ENCODE measurements around the gene GUCY2C.

Gene GUCY2C

DNA sequence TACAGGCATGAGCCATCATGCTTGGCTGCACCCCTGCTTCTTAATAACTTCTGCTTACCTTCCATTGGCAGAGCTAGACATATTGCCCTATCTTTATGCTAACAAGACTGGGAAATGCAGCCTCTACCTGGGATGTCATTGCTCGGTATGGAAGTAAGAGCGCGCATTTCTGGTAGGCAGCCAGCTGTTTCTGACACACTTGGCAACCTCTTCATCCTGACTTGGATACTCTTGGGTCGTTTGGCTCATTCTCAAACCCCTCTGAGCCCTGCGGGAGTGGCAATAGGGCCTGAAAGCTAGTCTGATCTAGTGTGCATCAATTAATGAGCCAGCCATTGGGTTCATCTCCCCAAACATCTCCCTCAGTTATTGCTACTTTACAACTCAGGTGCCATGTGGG, 123.3 kb downstream of the GUCY2C start:
- no peak for ATAC-seq (ENCODE audit: insufficient read depth, low read depth)

DNA sequence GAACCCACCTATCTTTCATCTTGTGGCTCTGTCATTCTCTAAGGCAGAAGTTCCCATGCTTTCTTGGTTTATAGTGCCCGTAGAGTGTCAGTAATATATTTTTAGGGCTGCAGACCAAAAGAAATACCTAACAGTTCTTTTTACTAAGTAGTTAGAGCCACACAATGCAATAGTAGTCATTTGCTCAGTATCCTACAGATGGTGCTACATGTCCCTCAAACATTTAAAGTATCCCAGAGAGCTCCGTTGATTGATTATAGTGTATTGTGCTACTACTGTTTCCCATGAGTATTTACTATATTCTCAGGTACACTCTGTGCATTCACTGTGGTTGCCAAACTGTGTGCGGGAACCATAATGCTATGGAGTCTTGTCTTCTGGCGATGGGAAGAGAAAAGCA, 124.0 kb downstream of the GUCY2C start:
- ATAC-seq (ENCODE audit: insufficient read depth, low read depth) (no peak), DNase-seq (no peak)
- Histone ChIP-seq H3K79me2 (ENCODE audit: insufficient read depth, low read length) (no peaks in the 10 kb centered on the region), H3K4me3 (ENCODE audit: low read depth in 1 of 2, low read length in 2 of 2) (no peak overlapping the region), H3K9me3 (ENCODE audit: insufficient read depth, low read length, severe bottlenecking) (no peaks in the 10 kb centered on the region), H3K9ac (ENCODE audit: low read depth, low read length) (no peak overlapping the region), H3K36me3 (ENCODE audit: insufficient read depth, low read length) (no peaks in the 10 kb centered on the region), H3K4me2 (ENCODE audit: insufficient read depth, low read length) (no peak overlapping the region), H2AFZ (ENCODE audit: low read depth, low read length) (no peak overlapping the region), H3K4me1 (ENCODE audit: insufficient read depth, low read length) (no peaks in the 10 kb centered on the region), H3K27me3 (ENCODE audit: insufficient read depth, low read length, poor library complexity) (no peaks in the 10 kb centered on the region), H4K20me1 (ENCODE audit: insufficient read depth, low read length) (no peaks in the 10 kb centered on the region), H3K27ac (ENCODE audit: low read length) (no peak overlapping the region)
- no peak for TF ChIP-seq EZH2 (IDR thresholded peaks at IDR 0.05; ENCODE audit: borderline replicate concordance, low read depth, low read length, severe bottlenecking)
- TF ChIP-seq, protein P1, sequence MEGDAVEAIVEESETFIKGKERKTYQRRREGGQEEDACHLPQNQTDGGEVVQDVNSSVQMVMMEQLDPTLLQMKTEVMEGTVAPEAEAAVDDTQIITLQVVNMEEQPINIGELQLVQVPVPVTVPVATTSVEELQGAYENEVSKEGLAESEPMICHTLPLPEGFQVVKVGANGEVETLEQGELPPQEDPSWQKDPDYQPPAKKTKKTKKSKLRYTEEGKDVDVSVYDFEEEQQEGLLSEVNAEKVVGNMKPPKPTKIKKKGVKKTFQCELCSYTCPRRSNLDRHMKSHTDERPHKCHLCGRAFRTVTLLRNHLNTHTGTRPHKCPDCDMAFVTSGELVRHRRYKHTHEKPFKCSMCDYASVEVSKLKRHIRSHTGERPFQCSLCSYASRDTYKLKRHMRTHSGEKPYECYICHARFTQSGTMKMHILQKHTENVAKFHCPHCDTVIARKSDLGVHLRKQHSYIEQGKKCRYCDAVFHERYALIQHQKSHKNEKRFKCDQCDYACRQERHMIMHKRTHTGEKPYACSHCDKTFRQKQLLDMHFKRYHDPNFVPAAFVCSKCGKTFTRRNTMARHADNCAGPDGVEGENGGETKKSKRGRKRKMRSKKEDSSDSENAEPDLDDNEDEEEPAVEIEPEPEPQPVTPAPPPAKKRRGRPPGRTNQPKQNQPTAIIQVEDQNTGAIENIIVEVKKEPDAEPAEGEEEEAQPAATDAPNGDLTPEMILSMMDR (IDR thresholded peaks at IDR 0.05; ENCODE audit: borderline replicate concordance, extremely low read depth, low read length, poor library complexity, severe bottlenecking), result no peak

More for the DNA sequence above, 123.3 kb downstream of the GUCY2C start:
- Histone ChIP-seq H2AFZ (ENCODE audit: low read depth, low read length) (no peak overlapping the region), H4K20me1 (ENCODE audit: insufficient read depth, low read length) (no peaks in the 10 kb centered on the region), H3K4me3 (ENCODE audit: low read depth in 1 of 2, low read length in 2 of 2) (no peak overlapping the region), H3K9me3 (ENCODE audit: insufficient read depth, low read length, severe bottlenecking) (no peaks in the 10 kb centered on the region), H3K4me2 (ENCODE audit: insufficient read depth, low read length) (no peak overlapping the region), H3K36me3 (ENCODE audit: insufficient read depth, low read length) (no peaks in the 10 kb centered on the region), H3K27me3 (ENCODE audit: insufficient read depth, low read length, poor library complexity) (no peaks in the 10 kb centered on the region), H3K27ac (ENCODE audit: low read length) (no peak overlapping the region), H3K4me1 (ENCODE audit: insufficient read depth, low read length) (no peaks in the 10 kb centered on the region), H3K9ac (ENCODE audit: low read depth, low read length) (no peak overlapping the region), H3K79me2 (ENCODE audit: insufficient read depth, low read length) (no peaks in the 10 kb centered on the region)
- DNase-seq, result no peak
- no peak for TF ChIP-seq EZH2 (IDR thresholded peaks at IDR 0.05; ENCODE audit: borderline replicate concordance, low read depth, low read length, severe bottlenecking)
- TF ChIP-seq, protein P1 (IDR thresholded peaks at IDR 0.05; ENCODE audit: borderline replicate concordance, extremely low read depth, low read length, poor library complexity, severe bottlenecking), result no peak

DNA sequence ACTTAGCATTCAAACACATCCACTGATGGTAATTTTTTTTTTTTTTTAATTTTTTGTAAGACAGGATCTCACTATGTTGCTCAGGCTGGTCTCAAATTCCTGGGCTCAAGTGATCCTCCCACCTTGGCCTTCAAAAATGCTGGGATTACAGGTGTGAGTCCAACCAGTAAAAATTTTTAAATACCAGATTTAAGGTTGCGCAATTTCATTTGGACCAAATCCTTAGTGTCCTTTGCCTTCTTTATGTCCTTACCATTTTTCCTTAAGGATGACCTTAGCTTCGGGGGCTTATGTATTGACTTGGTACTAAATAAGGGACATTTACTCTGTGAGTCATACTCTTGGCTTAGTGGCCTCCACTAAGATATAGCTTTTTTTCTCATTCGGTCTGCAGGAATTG, 124.6 kb downstream of the GUCY2C start:
- H3K4me3 ChIP-seq (ENCODE audit: low read depth in 1 of 2, low read length in 2 of 2), result no peak overlapping the region
- no peaks in the 10 kb centered on the region for H3K36me3 ChIP-seq (ENCODE audit: insufficient read depth, low read length)
- no peaks in the 10 kb centered on the region for H3K9me3 ChIP-seq (ENCODE audit: insufficient read depth, low read length, severe bottlenecking)
- TF ChIP-seq, protein P1 (IDR thresholded peaks at IDR 0.05; ENCODE audit: borderline replicate concordance, extremely low read depth, low read length, poor library complexity, severe bottlenecking), result no peak
- no peak for TF ChIP-seq EZH2 (IDR thresholded peaks at IDR 0.05; ENCODE audit: borderline replicate concordance, low read depth, low read length, severe bottlenecking)
- no peaks in the 10 kb centered on the region for H3K79me2 ChIP-seq (ENCODE audit: insufficient read depth, low read length)
- H3K4me2 ChIP-seq (ENCODE audit: insufficient read depth, low read length), result no peak overlapping the region
- H3K9ac ChIP-seq (ENCODE audit: low read depth, low read length), result no peak overlapping the region
- ATAC-seq (ENCODE audit: insufficient read depth, low read depth), result no peak
- no peak overlapping the region for H3K27ac ChIP-seq (ENCODE audit: low read length)
- no peaks in the 10 kb centered on the region for H4K20me1 ChIP-seq (ENCODE audit: insufficient read depth, low read length)
- DNase-seq, result no peak
- no peaks in the 10 kb centered on the region for H3K4me1 ChIP-seq (ENCODE audit: insufficient read depth, low read length)
- H3K27me3 ChIP-seq (ENCODE audit: insufficient read depth, low read length, poor library complexity), result no peaks in the 10 kb centered on the region
- H2AFZ ChIP-seq (ENCODE audit: low read depth, low read length), result no peak overlapping the region

DNA sequence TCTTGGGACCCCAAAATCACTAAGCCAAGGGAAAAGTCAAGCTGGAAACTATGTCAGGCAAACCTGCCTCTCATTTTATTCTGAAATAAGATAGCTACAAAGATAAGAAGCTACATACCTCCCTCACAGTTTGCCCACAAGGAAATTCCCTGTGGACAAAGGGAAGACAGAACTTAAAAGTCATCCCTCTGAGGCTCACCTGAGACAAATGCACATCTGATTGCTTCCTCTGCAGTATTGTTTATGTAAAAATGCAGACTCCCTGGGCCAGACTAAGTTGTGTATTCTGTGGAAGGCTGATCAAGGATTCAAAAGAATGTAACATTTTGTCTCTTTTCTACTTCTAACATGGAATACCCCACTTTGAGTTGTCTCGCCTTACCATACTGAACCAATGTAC, 126.2 kb downstream of the GUCY2C start:
- Histone ChIP-seq H3K9me3 (ENCODE audit: insufficient read depth, low read length, severe bottlenecking) (no peaks in the 10 kb centered on the region), H3K27me3 (ENCODE audit: insufficient read depth, low read length, poor library complexity) (no peaks in the 10 kb centered on the region), H3K4me1 (ENCODE audit: insufficient read depth, low read length) (no peaks in the 10 kb centered on the region), H3K27ac (ENCODE audit: low read length) (no peak overlapping the region), H3K9ac (ENCODE audit: low read depth, low read length) (no peak overlapping the region), H2AFZ (ENCODE audit: low read depth, low read length) (no peak overlapping the region), H3K4me3 (ENCODE audit: low read depth in 1 of 2, low read length in 2 of 2) (no peak overlapping the region), H4K20me1 (ENCODE audit: insufficient read depth, low read length) (no peaks in the 10 kb centered on the region), H3K4me2 (ENCODE audit: insufficient read depth, low read length) (no peak overlapping the region), H3K79me2 (ENCODE audit: insufficient read depth, low read length) (no peaks in the 10 kb centered on the region), H3K36me3 (ENCODE audit: insufficient read depth, low read length) (no peaks in the 10 kb centered on the region)
- TF ChIP-seq, protein P1 (IDR thresholded peaks at IDR 0.05; ENCODE audit: borderline replicate concordance, extremely low read depth, low read length, poor library complexity, severe bottlenecking), result no peak
- no peak for TF ChIP-seq EZH2 (IDR thresholded peaks at IDR 0.05; ENCODE audit: borderline replicate concordance, low read depth, low read length, severe bottlenecking)
- no peak for DNase-seq
- ATAC-seq (ENCODE audit: insufficient read depth, low read depth), result no peak
